Endodermal cell (in vitro differentiated cells): ENCODE results near the gene ZP1. TPM values are rescaled to one million over a fixed set of nuclear protein-coding genes. Genes with fewer than 3 reads are reported as not detected.

Source experiments
- DNase-seq: peaks from one replicate; pipeline ENCODE4 v3.0.0-alpha.2; 2017
- H3K27ac ChIP-seq: 2 replicates; pipeline ENCODE4 v1.5.1; 2013; ENCODE audit warnings: mild to moderate bottlenecking, low read depth, low read length, moderate library complexity
- H3K27me3 ChIP-seq: 2 replicates; pipeline ENCODE4 v1.6.1; 2013; ENCODE audit warnings: mild to moderate bottlenecking, low read length, moderate library complexity; ENCODE audit not compliant: insufficient read depth, control insufficient read depth, poor library complexity, severe bottlenecking
- H3K36me3 ChIP-seq: 2 replicates; pipeline ENCODE4 v1.7.0; 2013; ENCODE audit warnings: mild to moderate bottlenecking, low read length, moderate library complexity; ENCODE audit not compliant: control insufficient read depth, insufficient read depth
- H3K4me1 ChIP-seq: one replicate; pipeline ENCODE4 v1.7.0; 2013; ENCODE audit warnings: low read length; ENCODE audit not compliant: control insufficient read depth, insufficient read depth
- H3K4me3 ChIP-seq: 2 replicates; pipeline ENCODE4 v1.5.1; 2013; ENCODE audit warnings: mild to moderate bottlenecking, low read length, moderate library complexity
- H3K9ac ChIP-seq: 2 replicates; pipeline ENCODE4 v1.6.1; 2013; ENCODE audit warnings: mild to moderate bottlenecking, low read length, moderate library complexity; ENCODE audit not compliant: poor library complexity, severe bottlenecking; ENCODE audit errors: extremely low read depth
- H3K9me3 ChIP-seq: 2 replicates; pipeline ENCODE4 v1.6.1; 2013; ENCODE audit warnings: mild to moderate bottlenecking, low read length, moderate library complexity; ENCODE audit not compliant: control insufficient read depth
- H3K27ac Mint-ChIP-seq: 2 replicates; pipeline ENCODE4 v1.8.0; 2020; ENCODE audit warnings: mixed read lengths
- H3K27me3 Mint-ChIP-seq: 2 replicates; pipeline ENCODE4 v1.8.0; 2021; ENCODE audit warnings: mild to moderate bottlenecking, mixed read lengths; ENCODE audit not compliant: insufficient read depth
- H3K36me3 Mint-ChIP-seq: 2 replicates; pipeline ENCODE4 v1.8.0; 2020; ENCODE audit warnings: low read depth, mixed read lengths
- H3K4me1 Mint-ChIP-seq: 2 replicates; pipeline ENCODE4 v1.8.0; 2020; ENCODE audit warnings: mixed read lengths
- H3K4me3 Mint-ChIP-seq: 2 replicates; pipeline ENCODE4 v1.8.0; 2020; ENCODE audit warnings: mild to moderate bottlenecking, moderate library complexity, mixed read lengths
- H3K9me3 Mint-ChIP-seq: 2 replicates; pipeline ENCODE4 v1.8.0; 2020; ENCODE audit warnings: mild to moderate bottlenecking, mixed read lengths
- CTCF ChIP-seq: fragments of 200-600 bp; sonication (generic); conservative IDR thresholded peaks from 2 replicates; pipeline ENCODE4 v1.5.0; 2021; ENCODE audit warnings: antibody characterized with exemption, mild to moderate bottlenecking
- WGBS, 2 experiments: methylation state at CpG; one replicate each; pipeline versions ENCODE4 v1.1.5 to v1.1.7; 2013; ENCODE audit warnings: missing lambda C conversion rate in 2 of 2, mixed read lengths in 1 of 2; ENCODE audit not compliant: insufficient coverage in 1 of 2, insufficient read length in 1 of 2; 5-methylcytosine and 5-hydroxymethylcytosine counted together
- total RNA-seq, 2 donors: library from RNA; stranded (reverse); fragmentation: NEBNext Ultra II Directional in 1 of 2; extraction: Animal tissue kit (Norgen Biotek cat#: 25700) in 1 of 2; gene quantifications; 2 replicates in 1 of 2; 3 replicates in 1 of 2; pipeline ENCODE4 v1.2.1, GENCODE V29; 2021

ZP1 gene
- total RNA-seq, 2 donors from 2014 or later, result not detected

- no peaks in the 10 kb centered on the region for H3K9me3 ChIP-seq
- no peak for TF ChIP-seq CTCF
- no peak overlapping the region for H3K9ac ChIP-seq
- peaks cover 2% of the 10 kb centered on the region for H3K36me3 Mint-ChIP-seq
- no peaks in the 10 kb centered on the region for H3K9me3 Mint-ChIP-seq
- no peaks in the 10 kb centered on the region for H3K36me3 ChIP-seq
- H3K27me3 Mint-ChIP-seq, result peaks cover 8% of the 10 kb centered on the region
- peaks cover 15% of the 10 kb centered on the region for H3K4me1 ChIP-seq
- no peak overlapping the region for H3K4me3 Mint-ChIP-seq
- peak overlapping the region; percentile 94 for H3K4me3 ChIP-seq
- H3K27ac Mint-ChIP-seq, result peak overlapping the region; percentile 91
- WGBS, 2 experiments, result 91 to 93% methylated on average over 11 to 14 of the region's 14 CpGs
- H3K27ac ChIP-seq, result no peak overlapping the region
- DNase-seq, result no peak
- no peaks in the 10 kb centered on the region for H3K27me3 ChIP-seq
- peaks cover 46% of the 10 kb centered on the region for H3K4me1 Mint-ChIP-seq
Measured at GRCh38 chr11:60840470-60841430, 26.6 kb upstream of the ZP1 start.

GRCh38 chr11:60841797-60842667 is 25.3 kb upstream of the ZP1 start, which contains the start of gene CCDC86:
Gene CCDC86, plus strand, starts transcription at chr11:60842113. Its CDS starts 12 bp downstream, at chr11:60842125.
- peak within 1 kb of the TSS; percentile 64 for H3K27ac ChIP-seq
- Mint-ChIP-seq H3K36me3 (peaks cover 4% of the 10 kb centered on the region), H3K27me3 (peaks cover 4% of the 10 kb centered on the region), H3K27ac (peak within 1 kb of the TSS; percentile 91), H3K4me3 (peak within 1 kb of the TSS; percentile 78), H3K9me3 (no peaks in the 10 kb centered on the region), H3K4me1 (peaks cover 42% of the 10 kb centered on the region)
- WGBS, 2 experiments, result 0 to 1% methylated on average over 35 to 57 of the region's 57 CpGs
- no peak for TF ChIP-seq CTCF
- H3K4me1 ChIP-seq, result peaks cover 15% of the 10 kb centered on the region
- H3K9ac ChIP-seq, result peak within 1 kb of the TSS; percentile 86
- peak within 1 kb of the TSS; percentile 94 for H3K4me3 ChIP-seq
- no peaks in the 10 kb centered on the region for H3K9me3 ChIP-seq
- no peaks in the 10 kb centered on the region for H3K27me3 ChIP-seq
- DNase-seq, result peak; percentile 98
- no peaks in the 10 kb centered on the region for H3K36me3 ChIP-seq
